ENCODE results near the gene PSME2.

- no peak for TF ChIP-seq POLR2AphosphoS5 (IDR thresholded peaks at IDR 0.05; ENCODE audit: insufficient read depth, low read depth, low read length)
- TF ChIP-seq, protein P1, sequence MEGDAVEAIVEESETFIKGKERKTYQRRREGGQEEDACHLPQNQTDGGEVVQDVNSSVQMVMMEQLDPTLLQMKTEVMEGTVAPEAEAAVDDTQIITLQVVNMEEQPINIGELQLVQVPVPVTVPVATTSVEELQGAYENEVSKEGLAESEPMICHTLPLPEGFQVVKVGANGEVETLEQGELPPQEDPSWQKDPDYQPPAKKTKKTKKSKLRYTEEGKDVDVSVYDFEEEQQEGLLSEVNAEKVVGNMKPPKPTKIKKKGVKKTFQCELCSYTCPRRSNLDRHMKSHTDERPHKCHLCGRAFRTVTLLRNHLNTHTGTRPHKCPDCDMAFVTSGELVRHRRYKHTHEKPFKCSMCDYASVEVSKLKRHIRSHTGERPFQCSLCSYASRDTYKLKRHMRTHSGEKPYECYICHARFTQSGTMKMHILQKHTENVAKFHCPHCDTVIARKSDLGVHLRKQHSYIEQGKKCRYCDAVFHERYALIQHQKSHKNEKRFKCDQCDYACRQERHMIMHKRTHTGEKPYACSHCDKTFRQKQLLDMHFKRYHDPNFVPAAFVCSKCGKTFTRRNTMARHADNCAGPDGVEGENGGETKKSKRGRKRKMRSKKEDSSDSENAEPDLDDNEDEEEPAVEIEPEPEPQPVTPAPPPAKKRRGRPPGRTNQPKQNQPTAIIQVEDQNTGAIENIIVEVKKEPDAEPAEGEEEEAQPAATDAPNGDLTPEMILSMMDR (IDR thresholded peaks at IDR 0.05; ENCODE audit: extremely low read depth in 1 of 2, insufficient read depth in 1 of 2, low read depth in 1 of 2, low read length in 2 of 2): no peak
- no peak for TF ChIP-seq POLR2A (IDR thresholded peaks at IDR 0.05; ENCODE audit: low read depth, low read length)
- TF ChIP-seq, protein P2, sequence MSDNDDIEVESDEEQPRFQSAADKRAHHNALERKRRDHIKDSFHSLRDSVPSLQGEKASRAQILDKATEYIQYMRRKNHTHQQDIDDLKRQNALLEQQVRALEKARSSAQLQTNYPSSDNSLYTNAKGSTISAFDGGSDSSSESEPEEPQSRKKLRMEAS (IDR thresholded peaks at IDR 0.05; ENCODE audit: insufficient read depth, insufficient read length): no peak
- TF ChIP-seq EZH2 (IDR thresholded peaks at IDR 0.05; ENCODE audit: borderline replicate concordance, low read depth, low read length, severe bottlenecking): no peak
- TF ChIP-seq JUN (IDR thresholded peaks at IDR 0.05; ENCODE audit: borderline replicate concordance, insufficient read depth, insufficient read length, low read depth): no peak
These were observed 24.0 kb downstream of the PSME2 start for GRCh38 chr14:24122416-24122815.
